ENCODE results near the gene GMPPB. TPM values are rescaled to one million over a fixed set of nuclear protein-coding genes. Genes with fewer than 3 reads are reported as not detected.

GMPPB gene
- total RNA-seq, 1 donor from 2014 or later: 50.4 TPM

GRCh38 chr3:49729966-49730609 is 6.3 kb upstream of the GMPPB start:
- no peak for TF ChIP-seq CTCF (conservative IDR thresholded peaks at IDR 0.05; ENCODE audit: low read depth, low read length)
- no peak for DNase-seq (ENCODE audit: low read depth)
- H3K4me3 ChIP-seq (ENCODE audit: low read depth, low read length): no peak overlapping the region

GRCh38 chr3:49727924-49728361 is 4.2 kb upstream of the GMPPB start:
- no peak overlapping the region for H3K4me3 ChIP-seq (ENCODE audit: low read depth, low read length)
- no peak for TF ChIP-seq CTCF (conservative IDR thresholded peaks at IDR 0.05; ENCODE audit: low read depth, low read length)
- DNase-seq (ENCODE audit: low read depth): no peak

GRCh38 chr3:49727154-49727923 is 3.6 kb upstream of the GMPPB start:
- no peak for DNase-seq (ENCODE audit: low read depth)
- TF ChIP-seq CTCF (conservative IDR thresholded peaks at IDR 0.05; ENCODE audit: low read depth, low read length): no peak
- H3K4me3 ChIP-seq (ENCODE audit: low read depth, low read length): no peak overlapping the region

DNA sequence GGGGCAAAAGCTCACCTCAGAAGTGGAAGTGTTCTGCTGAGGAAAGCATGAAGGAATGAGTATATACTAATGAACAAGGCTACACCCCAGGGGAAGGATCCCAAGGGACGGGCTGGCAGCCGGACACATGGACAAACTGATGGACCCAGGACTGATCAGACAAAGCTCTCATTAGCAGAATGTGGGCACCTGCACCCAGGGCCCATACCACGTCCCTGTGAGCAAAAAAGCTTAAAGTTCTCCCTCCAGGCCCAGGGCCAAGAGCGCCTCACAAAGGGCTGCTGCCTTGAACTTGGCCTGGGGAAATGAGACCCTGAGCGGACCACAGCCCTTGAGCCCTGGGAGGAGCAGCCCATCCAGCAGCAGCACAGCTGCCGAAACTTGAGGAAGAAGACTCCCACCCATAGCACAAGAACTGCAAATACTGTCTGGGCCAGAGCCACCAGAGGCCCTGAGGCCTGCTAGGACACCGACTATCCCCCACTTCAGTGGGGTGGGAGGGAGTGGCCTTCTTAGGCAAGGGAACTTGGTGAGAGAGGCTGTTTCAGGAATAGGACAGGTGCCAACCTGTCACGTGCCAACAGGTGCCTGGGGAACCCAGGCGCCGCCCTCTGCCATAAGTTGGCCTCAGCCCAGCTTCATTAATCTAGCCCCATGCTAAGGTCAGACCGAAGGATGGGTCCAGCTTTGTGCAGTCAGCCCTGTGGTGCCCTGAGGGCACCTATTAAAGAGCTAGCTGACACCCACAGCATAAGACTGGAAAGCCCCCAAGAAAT is 2.3 kb upstream of the GMPPB start:
- no peak for TF ChIP-seq CTCF (conservative IDR thresholded peaks at IDR 0.05; ENCODE audit: low read depth, low read length)
- DNase-seq (ENCODE audit: low read depth): no peak
- no peak overlapping the region for H3K4me3 ChIP-seq (ENCODE audit: low read depth, low read length)

DNA sequence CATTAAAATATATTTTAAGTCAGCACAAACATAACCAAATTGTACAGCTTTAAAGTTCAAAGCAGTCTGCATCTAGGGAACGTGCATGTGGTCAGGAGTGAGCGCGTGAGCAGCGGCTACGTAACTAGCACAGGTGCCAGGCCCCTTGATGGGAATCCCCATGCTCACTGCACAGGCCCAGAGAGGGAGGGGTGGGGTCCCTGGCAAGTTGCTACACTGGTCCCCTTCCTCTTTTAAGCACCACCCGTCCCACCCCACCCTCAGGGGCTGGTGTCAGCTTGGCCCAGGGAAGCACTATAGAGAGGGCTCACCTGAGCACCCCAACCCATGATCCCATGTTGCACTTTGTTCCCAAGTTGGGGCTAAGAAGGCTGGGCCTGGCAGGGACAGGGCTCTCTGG is 835 bp upstream of the GMPPB start:
- peak overlapping the region; percentile 99 for H3K4me3 ChIP-seq (ENCODE audit: low read depth, low read length)
- no peak for DNase-seq (ENCODE audit: low read depth)
- no peak for TF ChIP-seq CTCF (conservative IDR thresholded peaks at IDR 0.05; ENCODE audit: low read depth, low read length)

GRCh38 chr3:49723296-49723627 is 489 bp downstream of the GMPPB start:
- no peak for TF ChIP-seq CTCF (conservative IDR thresholded peaks at IDR 0.05; ENCODE audit: low read depth, low read length)
- no peak for DNase-seq (ENCODE audit: low read depth)
- H3K4me3 ChIP-seq (ENCODE audit: low read depth, low read length): peak overlapping the region; percentile 99
